ENCODE results near the gene EIF5. TPM values are rescaled to one million over a fixed set of nuclear protein-coding genes. Genes with fewer than 3 reads are reported as not detected.

The EIF5 gene
- total RNA-seq, 1 experiment from 2014 or later: 238 TPM

- TF ChIP-seq ZFX (IDR thresholded peaks at IDR 0.05): no peak
These were observed 10.1 kb downstream of the EIF5 start (continued) for GRCh38 chr14:103343905-103344797.

- no peak for DNase-seq (ENCODE audit: low read depth, low spot score)
- BruUV-seq (replicated peaks): no TSS peak
- H3K36me3 ChIP-seq (ENCODE audit: control insufficient read depth in 1 of 2, insufficient read depth in 2 of 2, low read length in 2 of 2): peaks cover 24 to 30% of the 10 kb centered on the region in 2 experiments
- ChIA-PET POLR2A (interaction anchor here (1.1 to 5.3 kb wide), 2 partner anchors 8 to 12 kb away, joined by 3 to 31 read pairs; partner anchors contain the start of gene EIF5), CTCF (no interaction called here), RAD21 (ENCODE audit: low non-redundant PET in 1 of 2, low total read pairs in 2 of 2, uncharacterized antibody in 2 of 2, unreplicated experiment in 2 of 2) (no interaction called here)
- H4K20me1 ChIP-seq (ENCODE audit: insufficient read depth): peaks cover 12% of the 10 kb centered on the region; the same call in 1 of the 2 replicates
- H3K4me3 ChIP-seq (replicated peaks in 1 of 2; ENCODE audit: low read depth in 1 of 2, low read length in 2 of 2): no peak overlapping the region
- H3K9me3 ChIP-seq (ENCODE audit: control insufficient read depth in 1 of 2, insufficient read depth in 1 of 2, low read depth in 1 of 2, low read length in 2 of 2): no peaks in the 10 kb centered on the region
- no peak for ATAC-seq
- no peak overlapping the region for H3K27ac ChIP-seq (ENCODE audit: low read depth, low read length)
- H3K9ac ChIP-seq (ENCODE audit: low read length): no peak overlapping the region
- no peak overlapping the region for H3K4me2 ChIP-seq (ENCODE audit: low read length)
- H3K27me3 ChIP-seq (ENCODE audit: insufficient read depth, low read length): no peaks in the 10 kb centered on the region
- no peaks in the 10 kb centered on the region for H3K4me1 ChIP-seq (ENCODE audit: control insufficient read depth in 1 of 2, insufficient read depth in 2 of 2, low read length in 2 of 2)
- no peaks in the 10 kb centered on the region for H3K9me2 ChIP-seq (ENCODE audit: insufficient read depth)
- intact Hi-C loops (cut with micrococcal nuclease): no loop called here
- no peaks in the 10 kb centered on the region for H3K79me2 ChIP-seq (ENCODE audit: insufficient read depth, low read length)
- no peak overlapping the region for H2AFZ ChIP-seq (ENCODE audit: low read depth, low read length, poor library complexity, severe bottlenecking)
- TF ChIP-seq FOSL1 (IDR thresholded peaks at IDR 0.05; ENCODE audit: low read depth): no peak
- TF ChIP-seq, protein P1, sequence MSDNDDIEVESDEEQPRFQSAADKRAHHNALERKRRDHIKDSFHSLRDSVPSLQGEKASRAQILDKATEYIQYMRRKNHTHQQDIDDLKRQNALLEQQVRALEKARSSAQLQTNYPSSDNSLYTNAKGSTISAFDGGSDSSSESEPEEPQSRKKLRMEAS (IDR thresholded peaks at IDR 0.05): no peak
- TF ChIP-seq TCF7L2 (IDR thresholded peaks at IDR 0.05; ENCODE audit: borderline replicate concordance, extremely low read depth, insufficient read depth, insufficient read length): no peak
- no peak for TF ChIP-seq YY1 (IDR thresholded peaks at IDR 0.05; ENCODE audit: extremely low read depth, insufficient replicate concordance, low read depth, low read length)
- TF ChIP-seq, protein P2, sequence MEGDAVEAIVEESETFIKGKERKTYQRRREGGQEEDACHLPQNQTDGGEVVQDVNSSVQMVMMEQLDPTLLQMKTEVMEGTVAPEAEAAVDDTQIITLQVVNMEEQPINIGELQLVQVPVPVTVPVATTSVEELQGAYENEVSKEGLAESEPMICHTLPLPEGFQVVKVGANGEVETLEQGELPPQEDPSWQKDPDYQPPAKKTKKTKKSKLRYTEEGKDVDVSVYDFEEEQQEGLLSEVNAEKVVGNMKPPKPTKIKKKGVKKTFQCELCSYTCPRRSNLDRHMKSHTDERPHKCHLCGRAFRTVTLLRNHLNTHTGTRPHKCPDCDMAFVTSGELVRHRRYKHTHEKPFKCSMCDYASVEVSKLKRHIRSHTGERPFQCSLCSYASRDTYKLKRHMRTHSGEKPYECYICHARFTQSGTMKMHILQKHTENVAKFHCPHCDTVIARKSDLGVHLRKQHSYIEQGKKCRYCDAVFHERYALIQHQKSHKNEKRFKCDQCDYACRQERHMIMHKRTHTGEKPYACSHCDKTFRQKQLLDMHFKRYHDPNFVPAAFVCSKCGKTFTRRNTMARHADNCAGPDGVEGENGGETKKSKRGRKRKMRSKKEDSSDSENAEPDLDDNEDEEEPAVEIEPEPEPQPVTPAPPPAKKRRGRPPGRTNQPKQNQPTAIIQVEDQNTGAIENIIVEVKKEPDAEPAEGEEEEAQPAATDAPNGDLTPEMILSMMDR (IDR thresholded peaks at IDR 0.05 in 2 of 3, conservative IDR thresholded peaks at IDR 0.05 in 1 of 3; ENCODE audit: borderline replicate concordance in 1 of 3, insufficient read depth in 1 of 3, low read depth in 2 of 3, low read length in 2 of 3): no peak
- no peak for TF ChIP-seq SP1 (IDR thresholded peaks at IDR 0.05; ENCODE audit: low read depth)
- no peak for TF ChIP-seq EZH2phosphoT487 (IDR thresholded peaks at IDR 0.05; ENCODE audit: borderline replicate concordance)
- TF ChIP-seq ATF3 (IDR thresholded peaks at IDR 0.05): no peak
- TF ChIP-seq, protein P3, sequence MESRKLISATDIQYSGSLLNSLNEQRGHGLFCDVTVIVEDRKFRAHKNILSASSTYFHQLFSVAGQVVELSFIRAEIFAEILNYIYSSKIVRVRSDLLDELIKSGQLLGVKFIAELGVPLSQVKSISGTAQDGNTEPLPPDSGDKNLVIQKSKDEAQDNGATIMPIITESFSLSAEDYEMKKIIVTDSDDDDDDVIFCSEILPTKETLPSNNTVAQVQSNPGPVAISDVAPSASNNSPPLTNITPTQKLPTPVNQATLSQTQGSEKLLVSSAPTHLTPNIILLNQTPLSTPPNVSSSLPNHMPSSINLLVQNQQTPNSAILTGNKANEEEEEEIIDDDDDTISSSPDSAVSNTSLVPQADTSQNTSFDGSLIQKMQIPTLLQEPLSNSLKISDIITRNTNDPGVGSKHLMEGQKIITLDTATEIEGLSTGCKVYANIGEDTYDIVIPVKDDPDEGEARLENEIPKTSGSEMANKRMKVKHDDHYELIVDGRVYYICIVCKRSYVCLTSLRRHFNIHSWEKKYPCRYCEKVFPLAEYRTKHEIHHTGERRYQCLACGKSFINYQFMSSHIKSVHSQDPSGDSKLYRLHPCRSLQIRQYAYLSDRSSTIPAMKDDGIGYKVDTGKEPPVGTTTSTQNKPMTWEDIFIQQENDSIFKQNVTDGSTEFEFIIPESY (IDR thresholded peaks at IDR 0.05; ENCODE audit: extremely low read depth, insufficient replicate concordance, low read length): no peak
- TF ChIP-seq POLR2A (IDR thresholded peaks at IDR 0.05; ENCODE audit: borderline replicate concordance, extremely low read depth, insufficient read depth, insufficient read length): no peak
- TF ChIP-seq CBX3 (IDR thresholded peaks at IDR 0.05; ENCODE audit: low read depth): no peak
- no peak for TF ChIP-seq ELF1 (IDR thresholded peaks at IDR 0.05; ENCODE audit: borderline replicate concordance, low read depth)
- no peak for TF ChIP-seq REST (IDR thresholded peaks at IDR 0.05; ENCODE audit: low read depth)
- no peak for TF ChIP-seq RAD21 (IDR thresholded peaks at IDR 0.05; ENCODE audit: low read depth)
- no peak for TF ChIP-seq SRF (IDR thresholded peaks at IDR 0.05; ENCODE audit: low read depth)
These were observed 12.2 kb downstream of the EIF5 start for GRCh38 chr14:103346286-103346685.

Data from HCT116 (cell line).